Right atrium auricular region (tissue), 2 donors: ENCODE results near the gene PCDH1. TPM values are rescaled to one million over a fixed set of nuclear protein-coding genes. Genes with fewer than 3 reads are reported as not detected.

Source experiments
- DNase-seq: peaks from one replicate; pipeline ENCODE4 v3.0.0-alpha.2; 2019; ENCODE audit warnings: low spot score
- H3K27ac ChIP-seq, 2 donors: fragments of 200-600 bp; sonication (generic); 1 replicate in 1 of 2; 2 replicates in 1 of 2; pipeline ENCODE4 v1.5.1; 2016 to 2019
- H3K27me3 ChIP-seq, 2 donors: fragments of 200-600 bp; sonication (generic); one replicate each; pipeline versions ENCODE4 v1.5.1 to v1.6.0; 2017 to 2019
- H3K36me3 ChIP-seq: fragments of 200-600 bp; sonication (generic); one replicate; pipeline ENCODE4 v1.5.1; 2016
- H3K4me1 ChIP-seq, 2 donors: fragments of 200-600 bp; sonication (generic); one replicate each; pipeline versions ENCODE4 v1.5.1 to v1.6.0; 2017 to 2019
- H3K4me3 ChIP-seq, 2 donors: fragments of 200-600 bp; sonication (generic); 1 replicate in 1 of 2; 2 replicates in 1 of 2; pipeline ENCODE4 v1.5.1; 2017 to 2019; ENCODE audit warnings: mild to moderate bottlenecking in 1 of 2, moderate library complexity in 1 of 2
- H3K9me3 ChIP-seq, 2 donors: fragments of 200-600 bp; sonication (generic); one replicate each; pipeline ENCODE4 v1.5.1; 2019
- total RNA-seq, 2 donors: library from RNA; depleted of rRNA; stranded (reverse); fragments of >200 nt; gene quantifications; one replicate each; pipeline ENCODE4 v1.1.0, GENCODE V29; 2016
- TF ChIP-seq, protein P1 (sequence below), 2 donors: fragments of 200-600 bp; sonication (generic); IDR thresholded peaks; one replicate each; pipeline ENCODE4 v1.5.1; 2019; ENCODE audit warnings: antibody characterized with exemption in 2 of 2

Gene PCDH1
- total RNA-seq, 2 donors from 2014 or later, result 22.1 to 25.3 TPM

DNA sequence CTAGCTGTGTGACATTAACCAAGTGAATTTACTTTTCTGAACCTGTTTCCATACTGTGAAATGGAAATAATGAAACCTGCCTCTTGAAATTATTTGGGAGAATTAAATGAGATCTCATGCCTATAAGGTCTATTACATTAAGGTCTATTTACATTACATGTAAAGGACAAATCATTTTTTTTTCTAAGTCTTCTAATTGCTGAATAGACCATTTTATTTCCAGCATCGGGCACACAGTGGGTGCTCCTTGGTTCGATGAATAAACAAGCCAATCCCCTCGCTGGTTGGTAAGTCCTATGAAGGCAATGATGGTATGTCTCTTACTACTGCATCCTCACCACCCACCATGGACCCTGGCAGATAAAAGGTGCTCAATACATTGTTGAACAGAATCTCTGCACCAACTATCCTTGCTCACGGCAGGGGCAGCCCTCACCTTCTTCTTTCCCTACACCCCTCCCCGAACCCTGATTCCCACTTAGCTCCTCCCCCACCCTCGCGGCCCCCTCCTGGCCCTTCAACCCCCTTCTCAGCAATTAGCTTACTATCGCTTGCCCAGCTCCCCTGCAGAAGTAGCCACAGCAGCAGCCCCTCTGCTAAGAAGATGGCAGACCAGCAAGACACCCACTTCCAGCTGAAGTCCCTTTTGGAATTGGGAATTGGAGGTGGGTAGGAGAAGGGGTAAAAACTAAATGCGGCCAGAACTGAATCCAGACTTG is 3.0 kb downstream of the PCDH1 start:
- Histone ChIP-seq H3K4me3 (peak overlapping the region; percentile 60 to 77), H3K4me1 (peaks cover 0 to 68% of the 10 kb centered on the region in 2 donors), H3K36me3 (no peaks in the 10 kb centered on the region), H3K27me3 (peaks cover 16 to 21% of the 10 kb centered on the region in 2 donors), H3K9me3 (no peaks in the 10 kb centered on the region), H3K27ac (peak overlapping the region; percentile 62 to 79)
- DNase-seq, result no peak
- TF ChIP-seq, protein P1, sequence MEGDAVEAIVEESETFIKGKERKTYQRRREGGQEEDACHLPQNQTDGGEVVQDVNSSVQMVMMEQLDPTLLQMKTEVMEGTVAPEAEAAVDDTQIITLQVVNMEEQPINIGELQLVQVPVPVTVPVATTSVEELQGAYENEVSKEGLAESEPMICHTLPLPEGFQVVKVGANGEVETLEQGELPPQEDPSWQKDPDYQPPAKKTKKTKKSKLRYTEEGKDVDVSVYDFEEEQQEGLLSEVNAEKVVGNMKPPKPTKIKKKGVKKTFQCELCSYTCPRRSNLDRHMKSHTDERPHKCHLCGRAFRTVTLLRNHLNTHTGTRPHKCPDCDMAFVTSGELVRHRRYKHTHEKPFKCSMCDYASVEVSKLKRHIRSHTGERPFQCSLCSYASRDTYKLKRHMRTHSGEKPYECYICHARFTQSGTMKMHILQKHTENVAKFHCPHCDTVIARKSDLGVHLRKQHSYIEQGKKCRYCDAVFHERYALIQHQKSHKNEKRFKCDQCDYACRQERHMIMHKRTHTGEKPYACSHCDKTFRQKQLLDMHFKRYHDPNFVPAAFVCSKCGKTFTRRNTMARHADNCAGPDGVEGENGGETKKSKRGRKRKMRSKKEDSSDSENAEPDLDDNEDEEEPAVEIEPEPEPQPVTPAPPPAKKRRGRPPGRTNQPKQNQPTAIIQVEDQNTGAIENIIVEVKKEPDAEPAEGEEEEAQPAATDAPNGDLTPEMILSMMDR (IDR thresholded peaks at IDR 0.05), result no peak

DNA sequence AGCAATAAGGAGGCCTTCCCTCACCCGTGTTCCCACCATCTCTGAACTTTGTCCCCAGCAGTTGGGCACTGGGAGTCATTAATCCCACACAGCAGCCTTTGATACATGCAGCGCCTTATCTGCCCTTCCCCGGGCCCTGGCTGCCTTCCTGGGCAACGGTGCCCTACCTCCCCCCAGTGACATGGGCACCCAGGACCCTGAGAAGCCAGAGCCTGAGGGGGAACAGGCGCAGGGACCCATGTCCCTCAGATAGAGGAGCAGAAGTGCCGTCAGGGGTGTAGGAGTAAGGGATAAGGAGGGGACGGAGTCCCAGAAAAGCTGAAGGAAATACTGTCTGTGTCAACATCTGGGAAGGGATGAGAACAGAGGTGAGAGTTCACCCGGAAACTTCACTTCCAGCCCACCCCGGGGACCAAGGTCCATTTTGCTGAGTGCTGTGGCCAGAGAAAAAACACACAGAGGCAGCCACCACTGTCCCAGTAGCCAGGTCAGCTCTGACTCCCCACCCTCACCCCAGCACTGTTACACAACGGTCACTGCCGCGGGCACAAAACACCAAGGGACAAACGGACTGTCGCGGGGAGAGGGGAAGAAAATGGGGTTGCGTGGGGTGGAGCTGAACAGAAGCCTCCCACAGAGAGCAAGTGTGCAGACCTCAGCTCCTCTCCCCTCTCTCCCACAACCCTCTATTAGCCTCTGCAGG is 3.8 kb downstream of the PCDH1 start:
- Histone ChIP-seq H3K36me3 (no peaks in the 10 kb centered on the region), H3K4me3 (peak overlapping the region; percentile 60 to 77), H3K9me3 (no peaks in the 10 kb centered on the region), H3K27ac (peak overlapping the region; percentile 49 to 62), H3K27me3 (peaks cover 16 to 21% of the 10 kb centered on the region in 2 donors), H3K4me1 (peaks cover 0 to 62% of the 10 kb centered on the region in 2 donors)
- TF ChIP-seq, protein P1 (IDR thresholded peaks at IDR 0.05), result no peak
- no peak for DNase-seq

DNA sequence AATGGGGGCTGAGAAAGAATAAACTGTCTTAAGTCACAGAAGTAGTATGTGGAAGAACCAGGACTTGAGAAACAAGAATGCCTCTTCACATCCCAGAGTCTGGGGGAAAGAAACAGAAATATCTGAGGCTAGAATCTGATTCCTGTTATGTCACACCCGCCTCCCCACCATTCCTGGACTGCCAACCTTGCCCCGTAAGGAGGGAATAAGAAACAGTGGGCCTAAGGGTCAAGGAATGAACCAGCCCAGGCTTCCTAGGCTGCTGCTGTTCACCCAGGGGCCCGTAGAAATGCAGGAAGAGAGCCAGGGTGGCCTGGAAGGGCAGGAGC is 4.3 kb downstream of the PCDH1 start:
- H3K9me3 ChIP-seq, result no peaks in the 10 kb centered on the region
- peak overlapping the region in 1 of 2 donors; percentile 77 for H3K4me3 ChIP-seq
- H3K4me1 ChIP-seq, result peaks cover 0 to 60% of the 10 kb centered on the region in 2 donors
- peak overlapping the region; percentile 49 to 62 for H3K27ac ChIP-seq
- TF ChIP-seq, protein P1 (IDR thresholded peaks at IDR 0.05), result no peak
- peaks cover 16 to 21% of the 10 kb centered on the region in 2 donors for H3K27me3 ChIP-seq
- no peaks in the 10 kb centered on the region for H3K36me3 ChIP-seq
- no peak for DNase-seq

DNA sequence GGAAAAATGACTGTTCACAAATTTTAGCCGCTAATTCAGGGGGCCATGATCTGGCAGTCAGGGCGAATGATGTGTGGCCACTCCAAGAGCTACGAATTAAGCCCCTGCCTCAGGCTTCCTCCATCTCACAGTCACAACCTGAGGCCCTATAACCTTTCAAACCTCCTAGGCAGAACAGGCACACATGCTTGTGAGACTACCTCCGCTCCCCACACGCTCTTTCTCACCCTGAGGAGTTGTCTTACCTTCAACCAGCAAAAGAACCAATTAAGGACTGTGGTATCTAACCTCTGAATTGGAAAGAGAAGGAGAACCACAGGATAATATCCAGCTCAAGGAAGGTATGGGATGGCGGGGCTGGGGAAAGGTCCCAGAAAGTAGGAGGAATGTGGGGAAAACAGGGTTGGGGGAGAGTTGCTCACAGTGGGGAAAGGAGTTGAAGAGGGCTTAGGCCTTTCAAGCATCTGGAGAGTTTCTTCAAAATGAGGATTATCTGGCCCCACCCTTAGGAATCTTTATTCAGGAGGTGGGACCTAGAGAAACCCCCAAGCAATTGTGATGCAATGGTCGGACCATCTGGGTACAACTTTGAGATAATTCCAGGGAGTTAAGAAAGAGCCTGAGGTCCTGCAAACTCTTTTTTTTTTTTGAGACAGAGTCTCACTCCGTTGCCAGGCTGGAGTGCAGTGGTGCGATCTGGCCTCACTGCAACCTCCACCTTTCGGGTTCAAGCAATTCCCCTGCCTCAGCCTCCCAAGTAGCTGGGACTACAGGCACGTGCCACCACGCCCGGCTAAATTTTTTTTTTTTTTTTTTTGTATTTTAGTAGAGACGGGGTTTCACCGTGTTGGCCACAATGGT is 5.5 kb downstream of the PCDH1 start:
- TF ChIP-seq, protein P1 (IDR thresholded peaks at IDR 0.05), result no peak
- DNase-seq, result no peak
- Histone ChIP-seq H3K27ac (no peak overlapping the region), H3K9me3 (no peaks in the 10 kb centered on the region), H3K4me1 (peaks cover 0 to 59% of the 10 kb centered on the region in 2 donors), H3K4me3 (no peak overlapping the region), H3K27me3 (peaks cover 13 to 21% of the 10 kb centered on the region in 2 donors), H3K36me3 (peaks cover 8% of the 10 kb centered on the region)

DNA sequence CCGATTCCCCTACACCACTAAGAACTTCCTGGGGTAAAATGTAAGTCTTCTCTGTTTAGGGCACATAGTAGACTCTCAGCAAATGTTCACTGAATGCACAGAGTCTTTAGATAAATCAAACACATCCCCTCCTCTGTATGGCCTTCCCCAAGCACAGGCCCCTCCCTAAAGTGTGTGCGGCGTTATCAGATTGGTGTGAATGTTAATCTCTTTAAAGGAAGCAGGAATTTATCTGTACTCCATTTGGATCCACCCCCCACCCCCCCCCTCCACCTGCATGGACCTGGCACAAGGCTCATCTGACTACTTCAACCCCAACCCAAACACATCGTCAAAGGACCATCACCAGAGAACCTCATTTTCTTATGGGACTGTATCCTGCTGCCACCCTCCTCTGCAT is 6.3 kb downstream of the PCDH1 start:
- Histone ChIP-seq H3K4me3 (no peak overlapping the region), H3K9me3 (no peaks in the 10 kb centered on the region), H3K27ac (no peak overlapping the region), H3K27me3 (peaks cover 9 to 15% of the 10 kb centered on the region in 2 donors), H3K4me1 (peaks cover 0 to 51% of the 10 kb centered on the region in 2 donors), H3K36me3 (peaks cover 15% of the 10 kb centered on the region)
- TF ChIP-seq, protein P1 (IDR thresholded peaks at IDR 0.05), result no peak
- no peak for DNase-seq
